GM19438 (cell line): ENCODE results near the gene VPS52.
"Not testable (repeated sequence)": the region's sequence is repeated elsewhere in the genome, so short reads cannot be mapped to it uniquely, and the experiment has no call there.

Experiments
- ATAC-seq: cut with Tn5 transposase; IDR thresholded peaks from one replicate; pipeline ENCODE4 v1.9.1; 2021; ENCODE audit warnings: low read depth; ENCODE audit not compliant: unreplicated experiment

VPS52 gene

GRCh38 chr6:33280539-33280938 is 8.9 kb upstream of the VPS52 start:
- ATAC-seq: no peak

- no peak for ATAC-seq
Measured at GRCh38 chr6:33279971-33280511, 8.4 kb upstream of the VPS52 start.

- no peak for ATAC-seq
Measured at GRCh38 chr6:33279257-33279695, 7.6 kb upstream of the VPS52 start.

- no peak for ATAC-seq
Measured at GRCh38 chr6:33278810-33279209, 7.1 kb upstream of the VPS52 start.

- ATAC-seq: no peak
Measured at GRCh38 chr6:33278392-33278741, 6.7 kb upstream of the VPS52 start.

GRCh38 chr6:33277663-33278391 is 6.2 kb upstream of the VPS52 start:
- ATAC-seq: peak; percentile 28

- ATAC-seq: peak; percentile 52
Measured at GRCh38 chr6:33276864-33277662, 5.4 kb upstream of the VPS52 start, which contains the start of gene B3GALT4. B3GALT4 (plus strand) TSS chr6:33277123; CDS start chr6:33277420, 297 bp downstream.

- ATAC-seq: no peak
Measured at GRCh38 chr6:33276581-33276863, 4.8 kb upstream of the VPS52 start.

- not testable (repeated sequence) for ATAC-seq
Measured at GRCh38 chr6:33275795-33276580, 4.3 kb upstream of the VPS52 start.

GRCh38 chr6:33273924-33274902 is 2.5 kb upstream of the VPS52 start:
- no peak for ATAC-seq

- ATAC-seq: no peak
Measured at GRCh38 chr6:33273129-33273923, 1.6 kb upstream of the VPS52 start.

GRCh38 chr6:33272275-33273128 is 826 bp upstream of the VPS52 start:
- no peak for ATAC-seq

- peak; percentile 18 for ATAC-seq
Measured at GRCh38 chr6:33271117-33271467, 584 bp downstream of the VPS52 start.

- ATAC-seq: no peak
Measured at GRCh38 chr6:33264015-33264414, 7.7 kb downstream of the VPS52 start.

- ATAC-seq: not testable (repeated sequence)
Measured at GRCh38 chr6:33262490-33262889, 9.2 kb downstream of the VPS52 start.

GRCh38 chr6:33259032-33259431 is 12.6 kb downstream of the VPS52 start:
- no peak for ATAC-seq

- no peak for ATAC-seq
Measured at GRCh38 chr6:33254591-33254990, 17.1 kb downstream of the VPS52 start.

GRCh38 chr6:33252759-33253158 is 18.9 kb downstream of the VPS52 start:
- no peak for ATAC-seq
